HepG2 (cell line): ENCODE measurements around the gene TMEM178A. TPM values are rescaled to one million over a fixed set of nuclear protein-coding genes. Genes with fewer than 3 reads are reported as not detected.

Source experiments
- ATAC-seq: fragments of 200-7000 bp; cut with Tn5 transposase; 3 replicates; pipeline ENCODE4 v1.9.1; 2020; ENCODE audit warnings: mild to moderate bottlenecking, moderate library complexity
- BruUV-seq: library from RNA; stranded (reverse); fragments of 400-500 nt; replicated peaks from 2 replicates; lab custom pipeline; 2021; lab: Mats Ljungman, UMichigan
- CTCF ChIA-PET: fragments of 300-600 bp; formaldehyde crosslinking; extraction: SDS; loops from one replicate; lab custom pipeline; 2021; ENCODE audit warnings: low total read pairs, inconsistent platforms, low intra/inter-chr PET ratio; lab: Yijun Ruan, JAX
- POLR2A ChIA-PET: fragments of 350-600 bp; sonication (Branson Sonifier 250); formaldehyde crosslinking; loops from one replicate; lab custom pipeline; 2020; ENCODE audit warnings: antibody characterized with exemption, inconsistent platforms; lab: Yijun Ruan, JAX
- DNase-seq: peaks from one replicate; pipeline ENCODE4 v3.0.0-alpha.2; 2015; ENCODE audit warnings: low spot score
- FAIRE-seq: peaks from 3 replicates; lab custom pipeline; 2011; peaks lifted over from hg19 to GRCh38; lab: Jason Lieb, UNC
- H2AFZ ChIP-seq: one replicate; pipeline ENCODE4 v1.6.1; 2011; ENCODE audit warnings: low read length, inconsistent platforms
- H3K27ac ChIP-seq: fragments of 300-600 bp; 3 replicates; pipeline ENCODE4 v1.8.0; 2011; ENCODE audit warnings: mixed run types, mild to moderate bottlenecking, mixed read lengths, low read length, inconsistent platforms; ENCODE audit not compliant: insufficient read depth; ENCODE audit errors: extremely low read length
- H3K27me3 ChIP-seq, 2 experiments: fragments of 200-600 bp in 1 of 2; 2 replicates in 1 of 2; 3 replicates in 1 of 2; pipeline versions ENCODE4 v1.6.0 to v1.8.0; 2011; ENCODE audit warnings: low read length in 2 of 2, mild to moderate bottlenecking in 2 of 2, moderate library complexity in 2 of 2, inconsistent platforms in 1 of 2; ENCODE audit not compliant: insufficient read depth in 2 of 2, control insufficient read depth in 1 of 2
- H3K36me3 ChIP-seq, 2 experiments: fragments of 200-600 bp in 1 of 2; replicated peaks in 1 of 2; 2 replicates in 1 of 2; 3 replicates in 1 of 2; pipeline versions ENCODE4 v1.5.1 to v1.8.0; 2011; ENCODE audit warnings: low read length in 2 of 2, inconsistent platforms in 1 of 2; ENCODE audit not compliant: insufficient read depth in 2 of 2, control insufficient read depth in 1 of 2
- H3K4me1 ChIP-seq: 2 replicates; pipeline ENCODE4 v1.5.1; 2012; ENCODE audit warnings: low read length, inconsistent platforms; ENCODE audit not compliant: insufficient read depth
- H3K4me2 ChIP-seq: 2 replicates; pipeline ENCODE4 v1.6.0; 2011; ENCODE audit warnings: low read depth, low read length, inconsistent platforms
- H3K4me3 ChIP-seq, 3 experiments: fragments of 200-600 bp in 1 of 3; sonication (generic), shearing (Covaris generic) in 1 of 3; replicated peaks in 1 of 3; 2 replicates each; pipeline ENCODE4 v1.5.1; 2011 to 2016; ENCODE audit warnings: low read length in 3 of 3, inconsistent platforms in 2 of 3, low read depth in 2 of 3, mild to moderate bottlenecking in 2 of 3, control low read depth in 1 of 3, mixed read lengths in 1 of 3; ENCODE audit not compliant: insufficient read depth in 1 of 3
- H3K79me2 ChIP-seq: one replicate; pipeline ENCODE4 v1.6.1; 2011; ENCODE audit warnings: low read length, inconsistent platforms; ENCODE audit not compliant: insufficient read depth
- H3K9ac ChIP-seq: 2 replicates; pipeline ENCODE4 v1.6.0; 2011; ENCODE audit warnings: mild to moderate bottlenecking, low read depth, low read length, inconsistent platforms; ENCODE audit not compliant: insufficient read depth
- H3K9me3 ChIP-seq: 2 replicates; pipeline ENCODE4 v1.5.1; 2012; ENCODE audit warnings: mild to moderate bottlenecking, low read length
- H4K20me1 ChIP-seq: 2 replicates; pipeline ENCODE4 v1.6.0; 2011; ENCODE audit warnings: inconsistent platforms, mild to moderate bottlenecking, low read length, moderate library complexity; ENCODE audit not compliant: insufficient read depth
- ARNTL ChIP-seq: sonication (generic); formaldehyde crosslinking; IDR thresholded peaks from 2 replicates; pipeline ENCODE4 v1.4.0; 2020; ENCODE audit warnings: mild to moderate bottlenecking, missing genetic modification reagents
- ELF1 ChIP-seq: sonication (generic); formaldehyde crosslinking; IDR thresholded peaks from 2 replicates; pipeline ENCODE4 v1.4.0; 2020; ENCODE audit warnings: missing genetic modification reagents
- EZH2 ChIP-seq: conservative IDR thresholded peaks from 2 replicates; pipeline ENCODE4 v1.6.1; 2012; ENCODE audit warnings: mild to moderate bottlenecking, low read depth, low read length, moderate library complexity
- RBM22 ChIP-seq: fragments of 200-400 bp; formaldehyde crosslinking; optimal IDR thresholded peaks from 2 replicates; pipeline ENCODE3; 2017; ENCODE audit warnings: mild to moderate bottlenecking, low read length, moderate library complexity
- RXRB ChIP-seq: IDR thresholded peaks from 2 replicates; pipeline ENCODE4 v1.6.1; 2016; ENCODE audit warnings: borderline replicate concordance, missing genetic modification reagents, missing compliant biosample characterization
- TEAD3 ChIP-seq: optimal IDR thresholded peaks from 2 replicates; pipeline ENCODE3; 2016; ENCODE audit warnings: borderline replicate concordance
- ZNF24 ChIP-seq: fragments of 450-650 bp; IDR thresholded peaks from 2 replicates; pipeline ENCODE4 v1.6.1; 2017; ENCODE audit warnings: antibody characterized with exemption, mild to moderate bottlenecking
- ZNF256 ChIP-seq: sonication (generic); formaldehyde crosslinking; conservative IDR thresholded peaks from 2 replicates; pipeline ENCODE4 v1.4.0; 2020; ENCODE audit warnings: missing genetic modification reagents
- ZNF724P ChIP-seq: sonication (generic); formaldehyde crosslinking; IDR thresholded peaks from 2 replicates; pipeline ENCODE4 v1.8.0; 2022; ENCODE audit warnings: missing genetic modification reagents, borderline replicate concordance
- ZNF816 ChIP-seq: sonication (generic); formaldehyde crosslinking; IDR thresholded peaks from 2 replicates; pipeline ENCODE4 v1.8.0; 2022; ENCODE audit warnings: missing genetic modification reagents, mild to moderate bottlenecking, borderline replicate concordance
- WGBS: methylation state at CpG from one replicate; pipeline ENCODE4 v1.1.6; 2017; ENCODE audit warnings: low lambda C conversion rate; 5-methylcytosine and 5-hydroxymethylcytosine counted together
- in situ Hi-C: cut with HindIII; loops from 2 replicates; pipeline ENCODE4 v1.10.0; 2017; ENCODE audit warnings: low pct_unique_long_range_greater_than_20kb; ENCODE audit not compliant: extremely low pct_ligation_motif_present
- intact Hi-C: fragments of 100-400 bp; cut with micrococcal nuclease; formaldehyde crosslinking; loops from one replicate; pipeline ENCODE4 v1.10.0; 2022; ENCODE audit not compliant: unreplicated experiment
- polyA plus RNA-seq, 8 experiments: library from polyadenylated mRNA; depleted of rRNA in 3 of 8; stranded (reverse) in 7 of 8; unstranded in 1 of 8; fragments of >200 nt; fragmentation: Illumina TruSeq in 4 of 8; extraction: Trizol in 4 of 8; gene quantifications; 2 replicates each; pipeline versions ENCODE4 v1.2.1 to v1.2.3, GENCODE V29; 2011 to 2016; ENCODE audit warnings: low read depth in 4 of 8, missing spikeins in 1 of 8, mixed read lengths in 1 of 8; ENCODE audit not compliant: insufficient read depth in 1 of 8
- total RNA-seq, 5 experiments: library from RNA; depleted of rRNA; stranded (reverse); fragments of >200 nt; fragmentation: Illumina TruSeq; extraction: Trizol; gene quantifications; 2 replicates each; pipeline ENCODE4 v1.2.3, GENCODE V29; 2016; ENCODE audit warnings: low read depth in 1 of 5
- TF ChIP-seq, protein P1 (sequence below): sonication (generic); formaldehyde crosslinking; IDR thresholded peaks from 2 replicates; pipeline ENCODE4 v1.4.0; 2020; ENCODE audit warnings: missing genetic modification reagents, borderline replicate concordance
- TF ChIP-seq, protein P2 (sequence below): sonication (generic); formaldehyde crosslinking; IDR thresholded peaks from 2 replicates; pipeline ENCODE4 v1.5.0; 2020; ENCODE audit warnings: missing genetic modification reagents, mild to moderate bottlenecking, borderline replicate concordance
- TF ChIP-seq, protein P3 (sequence below): sonication (generic); formaldehyde crosslinking; IDR thresholded peaks from 2 replicates; pipeline ENCODE4 v1.8.0; 2022; ENCODE audit warnings: mild to moderate bottlenecking, missing genetic modification reagents, moderate library complexity
- TF ChIP-seq, protein P4 (sequence below): sonication (generic); formaldehyde crosslinking; IDR thresholded peaks from 2 replicates; pipeline ENCODE4 v1.4.0; 2020; ENCODE audit warnings: missing genetic modification reagents

The TMEM178A gene
- total and polyA plus RNA-seq, 2 of the 13 experiments (the other 11 are each of a cell fraction or from before 2014, with no cell fraction given): 0.38 to 3.3 TPM

DNA sequence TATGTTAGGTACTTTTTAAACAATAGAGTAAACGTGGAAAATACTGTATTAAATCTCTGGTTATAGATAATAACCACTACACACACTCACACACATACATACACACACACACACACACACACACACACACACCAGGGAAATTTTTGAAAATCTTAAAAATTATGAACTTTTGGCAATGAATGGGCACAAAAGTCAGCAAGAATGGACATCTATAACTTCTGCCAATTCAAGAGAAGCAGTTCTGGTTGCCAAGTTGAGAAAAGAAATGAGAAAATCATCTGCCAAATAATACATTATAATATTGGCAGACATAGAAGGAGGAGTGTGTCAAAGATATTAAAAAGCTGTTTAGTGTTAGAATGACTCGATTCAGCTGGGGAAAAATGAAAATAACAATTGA, 42.9 kb upstream of the TMEM178A start:
- BruUV-seq: no TSS peak

More for the DNA sequence above, 42.9 kb upstream of the TMEM178A start:
- H3K27me3 ChIP-seq: peaks cover 0 to 24% of the 10 kb centered on the region in 2 experiments; a peak in 2 of 5 replicates
- CTCF ChIA-PET: no interaction called here
- TF ChIP-seq ARNTL (CRISPR knock-in tag) (no peak), ZNF24 (no peak), ZNF816 (CRISPR knock-in tag) (no peak), EZH2 (no peak), RBM22 (no peak), ZNF256 (no peak), ELF1 (no peak), RXRB (CRISPR knock-in tag) (no peak), TEAD3 (no peak), ZNF724P (no peak)
- TF ChIP-seq, protein P1, sequence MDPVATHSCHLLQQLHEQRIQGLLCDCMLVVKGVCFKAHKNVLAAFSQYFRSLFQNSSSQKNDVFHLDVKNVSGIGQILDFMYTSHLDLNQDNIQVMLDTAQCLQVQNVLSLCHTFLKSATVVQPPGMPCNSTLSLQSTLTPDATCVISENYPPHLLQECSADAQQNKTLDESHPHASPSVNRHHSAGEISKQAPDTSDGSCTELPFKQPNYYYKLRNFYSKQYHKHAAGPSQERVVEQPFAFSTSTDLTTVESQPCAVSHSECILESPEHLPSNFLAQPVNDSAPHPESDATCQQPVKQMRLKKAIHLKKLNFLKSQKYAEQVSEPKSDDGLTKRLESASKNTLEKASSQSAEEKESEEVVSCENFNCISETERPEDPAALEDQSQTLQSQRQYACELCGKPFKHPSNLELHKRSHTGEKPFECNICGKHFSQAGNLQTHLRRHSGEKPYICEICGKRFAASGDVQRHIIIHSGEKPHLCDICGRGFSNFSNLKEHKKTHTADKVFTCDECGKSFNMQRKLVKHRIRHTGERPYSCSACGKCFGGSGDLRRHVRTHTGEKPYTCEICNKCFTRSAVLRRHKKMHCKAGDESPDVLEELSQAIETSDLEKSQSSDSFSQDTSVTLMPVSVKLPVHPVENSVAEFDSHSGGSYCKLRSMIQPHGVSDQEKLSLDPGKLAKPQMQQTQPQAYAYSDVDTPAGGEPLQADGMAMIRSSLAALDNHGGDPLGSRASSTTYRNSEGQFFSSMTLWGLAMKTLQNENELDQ (CRISPR knock-in tag): no peak
- TF ChIP-seq, protein P2, sequence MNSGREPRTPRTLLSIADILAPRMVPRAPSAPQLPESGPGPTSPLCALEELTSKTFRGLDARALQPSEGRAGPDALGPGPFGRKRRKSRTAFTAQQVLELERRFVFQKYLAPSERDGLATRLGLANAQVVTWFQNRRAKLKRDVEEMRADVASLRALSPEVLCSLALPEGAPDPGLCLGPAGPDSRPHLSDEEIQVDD: no peak
- TF ChIP-seq, protein P3, sequence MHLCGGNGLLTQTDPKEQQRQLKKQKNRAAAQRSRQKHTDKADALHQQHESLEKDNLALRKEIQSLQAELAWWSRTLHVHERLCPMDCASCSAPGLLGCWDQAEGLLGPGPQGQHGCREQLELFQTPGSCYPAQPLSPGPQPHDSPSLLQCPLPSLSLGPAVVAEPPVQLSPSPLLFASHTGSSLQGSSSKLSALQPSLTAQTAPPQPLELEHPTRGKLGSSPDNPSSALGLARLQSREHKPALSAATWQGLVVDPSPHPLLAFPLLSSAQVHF (CRISPR knock-in tag): no peak
- TF ChIP-seq, protein P4, sequence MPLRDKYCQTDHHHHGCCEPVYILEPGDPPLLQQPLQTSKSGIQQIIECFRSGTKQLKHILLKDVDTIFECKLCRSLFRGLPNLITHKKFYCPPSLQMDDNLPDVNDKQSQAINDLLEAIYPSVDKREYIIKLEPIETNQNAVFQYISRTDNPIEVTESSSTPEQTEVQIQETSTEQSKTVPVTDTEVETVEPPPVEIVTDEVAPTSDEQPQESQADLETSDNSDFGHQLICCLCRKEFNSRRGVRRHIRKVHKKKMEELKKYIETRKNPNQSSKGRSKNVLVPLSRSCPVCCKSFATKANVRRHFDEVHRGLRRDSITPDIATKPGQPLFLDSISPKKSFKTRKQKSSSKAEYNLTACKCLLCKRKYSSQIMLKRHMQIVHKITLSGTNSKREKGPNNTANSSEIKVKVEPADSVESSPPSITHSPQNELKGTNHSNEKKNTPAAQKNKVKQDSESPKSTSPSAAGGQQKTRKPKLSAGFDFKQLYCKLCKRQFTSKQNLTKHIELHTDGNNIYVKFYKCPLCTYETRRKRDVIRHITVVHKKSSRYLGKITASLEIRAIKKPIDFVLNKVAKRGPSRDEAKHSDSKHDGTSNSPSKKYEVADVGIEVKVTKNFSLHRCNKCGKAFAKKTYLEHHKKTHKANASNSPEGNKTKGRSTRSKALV: no peak
- ATAC-seq (no peak), DNase-seq (no peak), FAIRE-seq (no peak)
- intact Hi-C loops (no loop called here), in situ Hi-C loops (no loop called here)
- H3K4me2 ChIP-seq: no peak overlapping the region
- no peaks in the 10 kb centered on the region for H3K36me3 ChIP-seq
- no peak overlapping the region for H3K27ac ChIP-seq
- H2AFZ ChIP-seq: no peak overlapping the region
- no peak overlapping the region for H3K4me3 ChIP-seq
- POLR2A ChIA-PET: no interaction called here
- no peaks in the 10 kb centered on the region for H3K9me3 ChIP-seq
- H3K9ac ChIP-seq: no peak overlapping the region
- H3K4me1 ChIP-seq: peaks cover 12% of the 10 kb centered on the region
- no peaks in the 10 kb centered on the region for H4K20me1 ChIP-seq
- WGBS: 1% methylated on average over 2 of the region's 2 CpGs
- no peaks in the 10 kb centered on the region for H3K79me2 ChIP-seq
